ENCODE measurements around the gene NFE2L1.
"Not testable (repeated sequence)": the region's sequence is repeated elsewhere in the genome, so short reads cannot be mapped to it uniquely, and the experiment has no call there.

The NFE2L1 gene

GRCh38 chr17:48023400-48024148, 24.6 kb upstream of the NFE2L1 start:
- peak; percentile 34 for DNase-seq

GRCh38 chr17:48024149-48025039, 23.8 kb upstream of the NFE2L1 start:
- DNase-seq, result no peak

- DNase-seq, result peak; percentile 89
Measured at GRCh38 chr17:48025040-48025903, 22.9 kb upstream of the NFE2L1 start.

GRCh38 chr17:48025904-48026501, 22.2 kb upstream of the NFE2L1 start:
- no peak for DNase-seq

DNA sequence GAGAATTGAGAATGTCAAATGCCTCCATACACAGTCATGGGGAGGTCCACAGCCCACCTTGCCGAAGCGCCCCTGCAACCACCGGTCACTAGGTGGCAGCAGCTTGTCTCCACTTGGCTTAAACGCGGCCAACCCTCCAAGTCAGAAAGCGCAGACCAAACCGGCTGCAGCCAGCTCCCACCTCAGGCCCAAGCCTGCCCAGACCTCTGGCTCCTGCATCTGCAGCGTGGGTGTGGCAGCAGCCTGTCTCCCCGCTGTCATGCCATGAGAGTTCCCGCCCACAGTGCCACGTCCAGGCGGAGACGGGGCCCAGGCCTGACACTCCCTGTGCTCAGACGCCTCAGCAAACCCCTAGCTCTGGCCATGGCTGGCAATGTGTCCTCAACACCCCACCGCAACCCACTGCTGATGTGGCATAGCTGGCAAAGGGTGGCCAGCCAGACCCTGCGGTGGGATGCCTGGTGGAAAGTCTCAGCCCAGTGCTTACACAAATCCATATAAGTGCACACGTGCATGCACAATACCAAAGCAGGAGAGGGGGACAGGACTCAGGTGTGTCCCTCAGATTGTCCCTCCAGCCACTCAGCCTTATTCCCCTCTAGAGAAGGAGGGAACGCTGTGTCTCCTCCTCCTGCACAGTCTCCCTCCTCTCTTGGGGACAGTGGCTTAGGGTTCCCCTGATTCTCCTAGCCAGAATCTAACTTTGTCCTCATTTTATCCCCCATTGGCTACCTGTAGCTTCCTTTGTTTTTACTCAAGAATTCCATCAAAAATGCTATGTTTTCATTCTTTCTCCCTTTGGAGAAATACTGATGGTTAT, 21.4 kb upstream of the NFE2L1 start:
- DNase-seq, result peak; percentile 18

DNA sequence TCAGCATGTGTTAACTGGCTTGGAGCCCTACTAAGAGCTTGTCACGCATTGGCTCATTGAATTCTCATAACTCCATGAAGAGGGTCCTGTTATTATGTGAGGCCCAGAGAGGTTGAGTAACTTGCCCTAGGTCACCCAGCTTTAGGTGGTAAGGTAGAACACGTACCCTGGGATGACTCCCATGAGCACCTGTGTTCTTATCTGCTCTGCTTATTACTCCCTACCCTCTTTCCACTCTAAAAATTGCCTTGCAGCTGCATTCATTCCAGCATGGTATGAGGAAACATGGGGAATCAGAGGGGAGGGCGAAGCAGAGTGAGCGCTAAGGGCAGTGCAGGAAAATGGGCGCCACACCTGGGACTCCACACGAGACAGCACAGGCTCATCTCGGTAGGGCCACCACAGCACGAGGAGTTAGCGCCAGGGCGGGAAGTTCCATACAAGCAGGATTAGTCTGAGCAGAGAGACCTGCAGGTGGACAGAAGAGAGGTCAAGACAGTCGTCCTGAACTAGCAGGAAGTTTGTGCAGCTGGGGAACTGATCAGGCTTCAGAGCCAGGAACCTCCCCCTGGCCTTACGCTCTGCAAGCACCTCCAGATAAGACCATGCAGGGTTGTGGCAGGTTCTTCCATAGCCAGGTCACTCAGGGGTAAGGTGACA, 20.7 kb upstream of the NFE2L1 start:
- DNase-seq, result no peak

GRCh38 chr17:48028736-48029135, 19.4 kb upstream of the NFE2L1 start:
- DNase-seq, result no peak

GRCh38 chr17:48030531-48030930, 17.6 kb upstream of the NFE2L1 start:
- DNase-seq, result no peak

DNA sequence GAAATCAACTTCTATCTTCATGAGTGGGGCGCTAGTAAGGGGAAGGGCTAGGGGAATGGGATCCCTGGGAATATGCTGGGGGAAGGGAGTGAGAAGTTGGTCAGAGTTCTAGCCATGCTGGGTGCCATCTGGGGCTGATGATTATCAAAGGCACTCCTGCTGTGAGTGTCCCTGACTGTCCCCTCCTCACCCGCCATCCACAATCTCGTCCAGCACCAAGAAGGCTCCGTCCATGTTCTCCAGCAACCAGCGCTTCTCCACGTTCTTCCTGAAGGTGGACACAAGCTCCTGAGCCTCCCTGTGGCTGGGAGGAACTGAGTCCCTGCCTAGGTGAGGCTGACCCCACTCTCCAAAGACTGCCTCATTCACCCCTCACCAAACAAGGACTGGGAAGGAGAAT, 16.2 kb upstream of the NFE2L1 start:
- DNase-seq, result no peak

GRCh38 chr17:48034734-48035133, 13.4 kb upstream of the NFE2L1 start:
- not testable (repeated sequence) for DNase-seq

GRCh38 chr17:48036693-48037035, 11.5 kb upstream of the NFE2L1 start:
- DNase-seq, result no peak

DNA sequence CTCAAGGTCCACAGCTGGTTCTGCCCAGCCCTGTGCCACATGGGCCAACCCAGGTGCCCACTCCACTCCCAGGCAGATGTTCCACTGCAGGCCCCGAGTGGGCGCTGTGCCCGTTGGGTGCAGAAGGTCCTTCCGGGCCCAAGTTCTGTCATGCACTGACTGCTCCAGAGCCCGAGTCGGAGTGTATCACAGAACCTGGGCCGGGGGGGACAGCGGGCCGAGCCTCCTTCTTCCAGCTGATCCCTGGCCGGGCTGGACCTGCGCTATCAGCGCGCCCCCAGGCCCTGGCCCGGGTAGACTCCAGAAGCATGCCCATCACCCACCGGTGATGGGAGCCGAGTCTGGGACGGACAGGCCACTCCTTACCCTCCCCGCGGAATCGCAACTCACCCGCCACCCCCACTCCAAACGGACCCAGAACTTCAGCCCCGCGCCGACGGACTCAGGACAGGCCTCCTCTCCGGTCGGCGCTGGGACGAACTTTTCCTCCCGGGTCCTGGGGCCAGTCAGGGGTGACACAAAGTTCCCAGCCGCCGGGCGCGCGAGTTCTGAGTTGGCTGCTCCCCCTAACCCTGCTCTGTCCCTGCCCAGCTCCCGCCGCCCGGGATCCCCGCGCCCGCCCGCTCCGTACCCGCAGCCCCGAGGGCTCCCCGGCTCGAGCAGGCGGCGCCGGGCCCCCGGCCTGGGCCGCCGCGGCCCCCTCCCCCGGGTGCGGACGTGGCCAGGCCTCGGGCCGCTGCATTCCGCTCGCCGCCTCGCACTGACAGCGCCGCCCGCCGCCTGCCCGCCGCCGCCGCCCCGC, 10.9 kb upstream of the NFE2L1 start, which contains the start of gene COPZ2:
TSS of gene COPZ2 (minus strand) at position 762 of the 802 bp plus-strand sequence. CDS start at position 742, 20 bp downstream.
- DNase-seq, result peak; percentile 18

DNA sequence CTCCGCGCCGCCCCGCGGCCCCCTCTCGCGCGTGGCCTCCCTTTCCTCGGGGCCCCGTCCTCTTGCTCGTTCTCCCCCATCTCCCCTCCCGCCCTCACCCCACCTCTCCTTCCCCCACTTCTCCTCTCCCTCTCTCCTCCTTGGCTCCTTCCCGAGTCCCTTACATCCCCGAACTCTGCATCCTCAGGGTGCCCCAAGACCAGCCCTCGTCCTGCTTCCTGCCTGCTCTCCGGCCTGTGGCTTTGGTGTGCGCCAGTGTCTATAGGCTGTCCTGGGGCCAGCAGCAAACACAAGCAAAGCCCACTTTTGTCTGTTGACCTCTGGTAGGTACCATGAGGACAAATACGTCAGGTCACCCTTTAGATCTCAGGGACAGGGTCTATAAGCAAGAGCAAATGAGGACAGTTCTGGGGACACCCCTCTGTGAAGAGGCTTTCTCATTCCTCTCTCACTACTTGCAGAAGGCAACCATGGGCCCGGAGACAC, 10.3 kb upstream of the NFE2L1 start:
- no peak for DNase-seq

GRCh38 chr17:48038687-48039086, 9.5 kb upstream of the NFE2L1 start:
- DNase-seq, result no peak

- DNase-seq, result no peak
Measured at GRCh38 chr17:48043176-48043575, 5.0 kb upstream of the NFE2L1 start.

- DNase-seq, result no peak
Measured at GRCh38 chr17:48044851-48045250, 3.3 kb upstream of the NFE2L1 start.

- DNase-seq, result no peak
Measured at GRCh38 chr17:48045316-48046001, 2.7 kb upstream of the NFE2L1 start.

GRCh38 chr17:48046296-48046695, 1.9 kb upstream of the NFE2L1 start:
- no peak for DNase-seq

GRCh38 chr17:48047113-48047740, 932 bp upstream of the NFE2L1 start:
- DNase-seq, result no peak

All from GF-D8 (cell line).